MV-4-11 (cell line): ENCODE data around the gene CEACAM8.
"Not testable (repeated sequence)": the region's sequence is repeated elsewhere in the genome, so short reads cannot be mapped to it uniquely, and the experiment has no call there.

Source experiments
- DNase-seq: peaks from one replicate; lab custom pipeline; 2025; lab: John Stamatoyannopoulos, UW

The CEACAM8 gene

GRCh38 chr19:42571116-42571515 is 23.6 kb downstream of the CEACAM8 start:
- no peak for DNase-seq

- DNase-seq, result no peak
These were observed 25.5 kb downstream of the CEACAM8 start for GRCh38 chr19:42569193-42569592.

GRCh38 chr19:42568006-42568405 is 26.7 kb downstream of the CEACAM8 start:
- DNase-seq, result peak; percentile 96

- DNase-seq, result no peak
These were observed 27.2 kb downstream of the CEACAM8 start for GRCh38 chr19:42567567-42567966.

GRCh38 chr19:42563352-42564210 is 31.1 kb downstream of the CEACAM8 start:
- peak; percentile 39 for DNase-seq

- DNase-seq, result no peak
These were observed 33.2 kb downstream of the CEACAM8 start for GRCh38 chr19:42561512-42561911.

- no peak for DNase-seq
These were observed 34.0 kb downstream of the CEACAM8 start for GRCh38 chr19:42560731-42561130.

- DNase-seq, result no peak
These were observed 36.1 kb downstream of the CEACAM8 start for GRCh38 chr19:42558450-42559150.

- not testable (repeated sequence) for DNase-seq
These were observed 37.3 kb downstream of the CEACAM8 start for GRCh38 chr19:42557386-42557871.

GRCh38 chr19:42555801-42556200 is 38.9 kb downstream of the CEACAM8 start:
- peak; percentile 71 for DNase-seq

- peak; percentile 93 for DNase-seq
These were observed 39.4 kb downstream of the CEACAM8 start for GRCh38 chr19:42555317-42555716.

- DNase-seq, result no peak
These were observed 40.6 kb downstream of the CEACAM8 start for GRCh38 chr19:42554046-42554575.

GRCh38 chr19:42553292-42554045 is 41.3 kb downstream of the CEACAM8 start:
- peak; percentile 97 for DNase-seq

- DNase-seq, result no peak
These were observed 42.3 kb downstream of the CEACAM8 start for GRCh38 chr19:42552086-42553065.

GRCh38 chr19:42550521-42550920 is 44.2 kb downstream of the CEACAM8 start:
- DNase-seq, result not testable (repeated sequence)

- not testable (repeated sequence) for DNase-seq
These were observed 45.7 kb downstream of the CEACAM8 start for GRCh38 chr19:42549067-42549466.

GRCh38 chr19:42548552-42548951 is 46.2 kb downstream of the CEACAM8 start:
- peak; percentile 54 for DNase-seq

- no peak for DNase-seq
These were observed 46.8 kb downstream of the CEACAM8 start for GRCh38 chr19:42547929-42548328.

GRCh38 chr19:42546831-42547500 is 47.8 kb downstream of the CEACAM8 start:
- no peak for DNase-seq

GRCh38 chr19:42544146-42544545 is 50.6 kb downstream of the CEACAM8 start:
- DNase-seq, result no peak
